GM19328 (cell line): ENCODE results near the gene SHISAL1.

Source experiments
- ATAC-seq: cut with Tn5 transposase; IDR thresholded peaks from one replicate; pipeline ENCODE4 v1.9.1; 2021; ENCODE audit warnings: mild to moderate bottlenecking, moderate library complexity; ENCODE audit not compliant: unreplicated experiment

Gene SHISAL1

DNA sequence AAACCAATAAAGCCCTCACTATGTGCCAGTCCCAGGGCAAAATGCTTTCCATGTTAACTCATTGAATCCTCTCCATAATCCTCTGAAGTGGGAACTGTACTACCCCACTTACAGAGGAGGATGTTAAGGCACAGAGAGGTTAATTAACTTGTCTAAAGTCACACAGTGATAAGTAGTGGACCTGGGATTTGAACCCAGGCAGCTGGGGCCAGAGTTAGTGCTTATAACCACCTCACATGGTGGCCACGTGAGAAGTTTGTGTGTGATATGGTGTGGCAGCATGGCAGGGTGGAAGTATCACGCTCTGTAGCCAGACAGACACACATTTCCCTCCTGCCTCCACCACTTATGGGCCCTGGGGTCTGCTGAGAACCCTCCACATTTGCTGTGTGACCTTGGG is 115.5 kb downstream of the SHISAL1 start:
- no peak for ATAC-seq

- ATAC-seq: no peak
Measured at GRCh38 chr22:44196731-44197131, 116.0 kb downstream of the SHISAL1 start.

- no peak for ATAC-seq
Measured at GRCh38 chr22:44196241-44196640, 116.5 kb downstream of the SHISAL1 start.

DNA sequence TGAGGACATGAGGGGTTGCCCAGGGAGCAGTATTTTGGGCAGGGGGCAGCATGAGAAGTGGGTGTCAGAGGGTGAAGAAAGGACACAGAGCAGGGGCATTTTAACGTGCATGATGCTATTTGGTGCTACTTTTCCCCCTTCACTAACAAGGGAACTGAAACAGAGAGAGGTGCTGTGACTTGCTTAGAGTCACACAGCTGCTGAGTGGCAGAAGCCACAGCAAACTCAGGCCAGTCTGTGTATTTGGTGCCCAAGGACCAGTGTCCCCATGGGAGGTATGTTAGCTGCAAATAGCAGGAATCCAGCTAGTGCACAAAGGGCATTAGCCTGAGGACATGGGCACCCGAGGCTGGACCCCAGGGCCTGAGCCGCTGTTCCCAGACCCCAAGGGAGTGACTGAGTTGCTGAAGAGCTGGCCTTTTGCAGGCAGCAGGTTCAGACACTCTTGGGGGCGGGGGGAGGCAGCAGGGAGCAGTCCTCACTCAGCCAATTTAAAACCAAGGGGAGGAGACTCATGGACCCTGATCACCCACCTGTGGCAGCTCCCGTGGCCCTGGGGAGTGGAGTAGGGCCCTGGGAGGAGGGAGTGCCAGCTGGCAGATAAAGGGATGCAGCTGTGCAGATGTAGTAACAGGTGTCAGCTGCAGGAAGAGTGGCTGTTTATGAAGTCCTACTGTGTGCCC is 117.4 kb downstream of the SHISAL1 start:
- ATAC-seq: no peak

- no peak for ATAC-seq
Measured at GRCh38 chr22:44194569-44194968, 118.2 kb downstream of the SHISAL1 start.
